NB4 (cell line): ENCODE results near the gene BCL2.

ENCODE experiments used
- DNase-seq: peaks from one replicate; pipeline ENCODE4 v3.0.0; 2010; ENCODE audit warnings: low read depth
- H3K4me3 ChIP-seq: one replicate; pipeline ENCODE4 v1.5.1; 2011; ENCODE audit warnings: mild to moderate bottlenecking, low read depth, low read length, moderate library complexity
- MYC ChIP-seq: IDR thresholded peaks from 2 replicates; pipeline ENCODE4 v1.6.1; 2011; ENCODE audit warnings: low read depth, low read length
- POLR2A ChIP-seq: IDR thresholded peaks from 2 replicates; pipeline ENCODE4 v1.6.1; 2011; ENCODE audit warnings: mild to moderate bottlenecking; ENCODE audit not compliant: insufficient read length; ENCODE audit errors: extremely low read depth
- TF ChIP-seq, protein P1 (sequence below): IDR thresholded peaks from 2 replicates; pipeline ENCODE4 v1.6.1; 2011; ENCODE audit warnings: low read depth, low read length
- TF ChIP-seq, protein P2 (sequence below): IDR thresholded peaks from one replicate; pipeline ENCODE4 v1.5.1; 2012; ENCODE audit warnings: low read depth, low read length

The BCL2 gene

GRCh38 chr18:63225434-63225833 lies 94.1 kb downstream of the BCL2 start:
- no peak overlapping the region for H3K4me3 ChIP-seq
- DNase-seq, result no peak
- TF ChIP-seq, protein P1, sequence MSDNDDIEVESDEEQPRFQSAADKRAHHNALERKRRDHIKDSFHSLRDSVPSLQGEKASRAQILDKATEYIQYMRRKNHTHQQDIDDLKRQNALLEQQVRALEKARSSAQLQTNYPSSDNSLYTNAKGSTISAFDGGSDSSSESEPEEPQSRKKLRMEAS, result no peak
- no peak for TF ChIP-seq POLR2A
- TF ChIP-seq, protein P2, sequence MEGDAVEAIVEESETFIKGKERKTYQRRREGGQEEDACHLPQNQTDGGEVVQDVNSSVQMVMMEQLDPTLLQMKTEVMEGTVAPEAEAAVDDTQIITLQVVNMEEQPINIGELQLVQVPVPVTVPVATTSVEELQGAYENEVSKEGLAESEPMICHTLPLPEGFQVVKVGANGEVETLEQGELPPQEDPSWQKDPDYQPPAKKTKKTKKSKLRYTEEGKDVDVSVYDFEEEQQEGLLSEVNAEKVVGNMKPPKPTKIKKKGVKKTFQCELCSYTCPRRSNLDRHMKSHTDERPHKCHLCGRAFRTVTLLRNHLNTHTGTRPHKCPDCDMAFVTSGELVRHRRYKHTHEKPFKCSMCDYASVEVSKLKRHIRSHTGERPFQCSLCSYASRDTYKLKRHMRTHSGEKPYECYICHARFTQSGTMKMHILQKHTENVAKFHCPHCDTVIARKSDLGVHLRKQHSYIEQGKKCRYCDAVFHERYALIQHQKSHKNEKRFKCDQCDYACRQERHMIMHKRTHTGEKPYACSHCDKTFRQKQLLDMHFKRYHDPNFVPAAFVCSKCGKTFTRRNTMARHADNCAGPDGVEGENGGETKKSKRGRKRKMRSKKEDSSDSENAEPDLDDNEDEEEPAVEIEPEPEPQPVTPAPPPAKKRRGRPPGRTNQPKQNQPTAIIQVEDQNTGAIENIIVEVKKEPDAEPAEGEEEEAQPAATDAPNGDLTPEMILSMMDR, result no peak
- TF ChIP-seq MYC, result no peak

DNA sequence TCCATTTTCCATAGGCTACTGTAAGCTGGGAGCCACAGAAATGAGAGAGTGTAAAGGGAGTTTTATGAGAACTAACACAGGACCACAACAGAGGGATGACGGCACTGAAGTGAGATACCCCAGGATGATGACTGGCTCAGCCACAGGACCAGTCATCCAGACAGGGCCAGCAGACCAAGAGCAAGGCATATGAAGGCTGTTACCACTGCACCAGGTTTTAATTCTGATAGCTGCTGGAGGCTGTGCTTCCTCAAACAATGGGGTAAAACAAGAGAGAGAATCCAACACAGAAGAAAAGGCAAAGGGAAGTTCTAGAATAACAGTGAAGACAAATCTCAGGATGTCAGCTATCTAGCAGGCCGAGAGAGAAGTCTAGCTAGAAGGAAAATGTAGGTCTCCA lies 94.9 kb downstream of the BCL2 start:
- H3K4me3 ChIP-seq, result no peak overlapping the region
- no peak for DNase-seq
- TF ChIP-seq POLR2A (no peak), MYC (no peak)
- TF ChIP-seq, protein P2, result no peak
- TF ChIP-seq, protein P1, result no peak

GRCh38 chr18:63223837-63224236 lies 95.7 kb downstream of the BCL2 start:
- no peak for DNase-seq
- TF ChIP-seq, protein P1, result no peak
- TF ChIP-seq, protein P2, result no peak
- no peak for TF ChIP-seq POLR2A
- TF ChIP-seq MYC, result no peak

GRCh38 chr18:63220903-63221302 lies 98.7 kb downstream of the BCL2 start:
- no peak overlapping the region for H3K4me3 ChIP-seq
- DNase-seq, result no peak
- TF ChIP-seq, protein P1, result no peak
- TF ChIP-seq MYC (no peak), POLR2A (no peak)
- TF ChIP-seq, protein P2, result no peak

More at GRCh38 chr18:63223837-63224236, 95.7 kb downstream of the BCL2 start:
- H3K4me3 ChIP-seq, result no peak overlapping the region

DNA sequence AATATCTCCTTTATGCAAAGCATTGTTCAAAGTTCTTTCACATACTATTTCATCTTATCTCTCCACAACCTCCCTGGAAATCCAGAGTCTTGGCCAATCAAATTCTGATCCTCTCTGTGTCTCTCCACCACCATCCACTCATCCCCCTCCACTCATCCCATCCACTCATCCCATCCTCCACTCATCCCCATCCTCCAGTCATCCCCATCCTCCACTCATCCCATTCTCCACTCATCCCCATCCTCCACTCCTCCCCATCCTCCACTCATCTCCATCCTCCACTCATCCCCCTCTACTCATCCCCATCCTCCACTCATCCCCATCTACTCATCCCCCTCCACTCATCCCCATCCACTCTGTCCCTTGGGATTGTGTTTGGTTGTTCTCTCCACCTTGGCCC lies 101.1 kb downstream of the BCL2 start:
- TF ChIP-seq, protein P1, result no peak
- TF ChIP-seq, protein P2, result no peak
- no peak overlapping the region for H3K4me3 ChIP-seq
- no peak for DNase-seq
